HG03558 (cell line): ENCODE results near the gene IL25.

ENCODE experiments used
- ATAC-seq: cut with Tn5 transposase; IDR thresholded peaks from one replicate; pipeline ENCODE4 v1.9.1; 2021; ENCODE audit warnings: moderate number of reproducible peaks; ENCODE audit not compliant: unreplicated experiment; ENCODE audit errors: extremely low read depth

The IL25 gene

GRCh38 chr14:23370221-23370620 is 2.4 kb upstream of the IL25 start:
- ATAC-seq: no peak

GRCh38 chr14:23371865-23372264 is 744 bp upstream of the IL25 start:
- no peak for ATAC-seq

GRCh38 chr14:23373041-23373440 is 432 bp downstream of the IL25 start:
- no peak for ATAC-seq

- no peak for ATAC-seq
Observed at GRCh38 chr14:23375527-23376251, 3.1 kb downstream of the IL25 start.

- no peak for ATAC-seq
Observed at GRCh38 chr14:23376482-23377197, 4.0 kb downstream of the IL25 start, which contains the start of gene CMTM5. TSS of gene CMTM5 (plus strand) at chr14:23377046. CDS start at chr14:23377252, 206 bp downstream.

GRCh38 chr14:23377198-23377550 is 4.6 kb downstream of the IL25 start:
- no peak for ATAC-seq

- ATAC-seq: no peak
Observed at GRCh38 chr14:23377573-23378563, 5.3 kb downstream of the IL25 start.

GRCh38 chr14:23378612-23379220 is 6.1 kb downstream of the IL25 start:
- no peak for ATAC-seq

- no peak for ATAC-seq
Observed at GRCh38 chr14:23379366-23380196, 7.0 kb downstream of the IL25 start.

- no peak for ATAC-seq
Observed at GRCh38 chr14:23380197-23380914, 7.7 kb downstream of the IL25 start.

- ATAC-seq: no peak
Observed at GRCh38 chr14:23380976-23381375, 8.4 kb downstream of the IL25 start.

- ATAC-seq: no peak
Observed at GRCh38 chr14:23381871-23382270, 9.3 kb downstream of the IL25 start.

GRCh38 chr14:23382276-23382675 is 9.7 kb downstream of the IL25 start:
- ATAC-seq: no peak

GRCh38 chr14:23382731-23383440 is 10.3 kb downstream of the IL25 start:
- ATAC-seq: no peak

GRCh38 chr14:23384364-23385080 is 11.9 kb downstream of the IL25 start:
- no peak for ATAC-seq

GRCh38 chr14:23385244-23385641 is 12.6 kb downstream of the IL25 start:
- no peak for ATAC-seq

GRCh38 chr14:23385642-23386265 is 13.1 kb downstream of the IL25 start:
- ATAC-seq: no peak
